ENCODE measurements around the gene DNAJC10.

DNA sequence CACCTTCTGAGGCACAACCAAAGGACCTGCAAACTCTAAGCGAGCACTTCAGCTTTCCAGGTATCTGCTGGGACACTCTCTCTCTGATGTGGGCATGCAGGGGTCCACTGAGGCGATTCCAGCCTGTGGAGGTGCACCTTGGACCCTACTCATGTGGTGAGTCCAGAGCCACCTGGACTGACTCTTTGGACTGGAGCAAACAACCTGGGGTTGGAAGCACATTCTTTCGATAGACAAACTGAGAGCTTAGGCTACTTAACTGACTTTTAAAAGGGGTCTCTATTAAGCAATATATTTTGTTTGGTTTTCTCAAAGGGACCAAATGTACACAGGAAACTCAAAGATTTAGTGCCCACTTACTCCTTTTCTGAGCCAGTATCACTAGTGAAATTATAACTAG is 98.7 kb downstream of the DNAJC10 start:
- TF ChIP-seq EZH2 (IDR thresholded peaks at IDR 0.05; ENCODE audit: low read length) = no peak
- TF ChIP-seq, protein P1, sequence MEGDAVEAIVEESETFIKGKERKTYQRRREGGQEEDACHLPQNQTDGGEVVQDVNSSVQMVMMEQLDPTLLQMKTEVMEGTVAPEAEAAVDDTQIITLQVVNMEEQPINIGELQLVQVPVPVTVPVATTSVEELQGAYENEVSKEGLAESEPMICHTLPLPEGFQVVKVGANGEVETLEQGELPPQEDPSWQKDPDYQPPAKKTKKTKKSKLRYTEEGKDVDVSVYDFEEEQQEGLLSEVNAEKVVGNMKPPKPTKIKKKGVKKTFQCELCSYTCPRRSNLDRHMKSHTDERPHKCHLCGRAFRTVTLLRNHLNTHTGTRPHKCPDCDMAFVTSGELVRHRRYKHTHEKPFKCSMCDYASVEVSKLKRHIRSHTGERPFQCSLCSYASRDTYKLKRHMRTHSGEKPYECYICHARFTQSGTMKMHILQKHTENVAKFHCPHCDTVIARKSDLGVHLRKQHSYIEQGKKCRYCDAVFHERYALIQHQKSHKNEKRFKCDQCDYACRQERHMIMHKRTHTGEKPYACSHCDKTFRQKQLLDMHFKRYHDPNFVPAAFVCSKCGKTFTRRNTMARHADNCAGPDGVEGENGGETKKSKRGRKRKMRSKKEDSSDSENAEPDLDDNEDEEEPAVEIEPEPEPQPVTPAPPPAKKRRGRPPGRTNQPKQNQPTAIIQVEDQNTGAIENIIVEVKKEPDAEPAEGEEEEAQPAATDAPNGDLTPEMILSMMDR (optimal IDR thresholded peaks at IDR 0.05 in 1 of 3, IDR thresholded peaks at IDR 0.05 in 1 of 3, conservative IDR thresholded peaks at IDR 0.05 in 1 of 3; ENCODE audit: extremely low read depth in 1 of 3, insufficient read depth in 2 of 3, low read length in 3 of 3) = no peak
